Activated naive CD8-positive, alpha-beta T cell treated with anti-CD3 and anti-CD28 coated beads, Interleukin-2, amount 50 U/mL, for 24 hours (primary cell): ENCODE results near the gene HIVEP2.

Experiments used
- ATAC-seq: fragments of 150-1000 bp; cut with Tn5 transposase; one replicate; pipeline ENCODE4 v1.10.0; 2021
- DNase-seq: peaks from one replicate; pipeline ENCODE4 v3.0.0; 2021
- H3K27ac Mint-ChIP-seq: one replicate; pipeline ENCODE4 v1.8.0; 2021; ENCODE audit warnings: mild to moderate bottlenecking, mixed read lengths
- H3K27me3 Mint-ChIP-seq: one replicate; pipeline ENCODE4 v1.8.0; 2021; ENCODE audit warnings: mixed read lengths
- H3K36me3 Mint-ChIP-seq: one replicate; pipeline ENCODE4 v1.8.0; 2021; ENCODE audit warnings: low read depth, mixed read lengths
- H3K4me1 Mint-ChIP-seq: one replicate; pipeline ENCODE4 v1.8.0; 2021; ENCODE audit warnings: mixed read lengths
- H3K4me3 Mint-ChIP-seq: one replicate; pipeline ENCODE4 v1.8.0; 2021; ENCODE audit warnings: mild to moderate bottlenecking, moderate library complexity, mixed read lengths
- H3K9me3 Mint-ChIP-seq: one replicate; pipeline ENCODE4 v1.8.0; 2021; ENCODE audit warnings: mixed read lengths

The HIVEP2 gene

GRCh38 chr6:142738035-142738396 lies 207.0 kb downstream of the HIVEP2 start:
- Mint-ChIP-seq H3K36me3 (no peaks in the 10 kb centered on the region), H3K27me3 (no peaks in the 10 kb centered on the region), H3K27ac (no peak overlapping the region), H3K4me1 (no peaks in the 10 kb centered on the region), H3K9me3 (no peaks in the 10 kb centered on the region), H3K4me3 (no peak overlapping the region)
- DNase-seq, result no peak
- no peak for ATAC-seq

DNA sequence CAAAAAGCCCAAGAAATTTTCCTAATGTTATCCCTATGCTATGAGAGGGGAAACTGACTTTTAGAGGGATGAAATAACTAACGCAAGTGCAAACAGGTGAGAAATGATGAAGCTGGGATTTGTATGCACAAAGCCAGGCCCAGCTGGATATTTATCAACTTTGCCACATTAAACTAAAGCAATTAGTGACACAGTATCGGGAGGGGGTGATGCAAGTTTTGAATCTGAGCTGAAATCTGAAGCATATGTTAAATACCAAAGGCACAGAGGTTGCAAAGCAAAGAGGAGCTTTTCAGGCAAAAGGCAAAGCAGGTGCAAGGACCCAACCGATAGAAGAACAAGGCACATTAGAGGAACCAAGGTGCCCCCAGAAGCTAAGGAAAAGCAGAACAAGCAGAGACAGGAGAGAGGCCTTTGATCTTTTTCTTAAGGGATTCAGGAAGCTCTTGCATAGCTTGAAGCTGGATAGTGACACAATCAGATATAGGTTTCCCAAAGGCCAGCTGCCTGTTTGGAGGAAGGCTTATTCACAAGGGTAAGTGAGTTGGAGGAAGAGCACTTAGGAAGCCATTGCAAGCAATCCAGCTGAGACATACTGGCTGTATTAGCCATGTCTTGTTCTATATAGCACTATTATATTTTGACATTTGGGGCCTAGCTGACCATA lies 207.5 kb downstream of the HIVEP2 start:
- H3K27ac Mint-ChIP-seq, result no peak overlapping the region
- no peaks in the 10 kb centered on the region for H3K4me1 Mint-ChIP-seq
- no peaks in the 10 kb centered on the region for H3K36me3 Mint-ChIP-seq
- no peak overlapping the region for H3K4me3 Mint-ChIP-seq
- H3K27me3 Mint-ChIP-seq, result no peaks in the 10 kb centered on the region
- DNase-seq (no peak), ATAC-seq (no peak)
- no peaks in the 10 kb centered on the region for H3K9me3 Mint-ChIP-seq

GRCh38 chr6:142735204-142735603 lies 209.8 kb downstream of the HIVEP2 start:
- H3K9me3 Mint-ChIP-seq, result no peaks in the 10 kb centered on the region
- H3K27me3 Mint-ChIP-seq, result no peaks in the 10 kb centered on the region
- ATAC-seq (no peak), DNase-seq (no peak)
- H3K4me3 Mint-ChIP-seq, result no peak overlapping the region
- peaks cover 2% of the 10 kb centered on the region for H3K4me1 Mint-ChIP-seq
- H3K27ac Mint-ChIP-seq, result no peak overlapping the region
- H3K36me3 Mint-ChIP-seq, result no peaks in the 10 kb centered on the region

DNA sequence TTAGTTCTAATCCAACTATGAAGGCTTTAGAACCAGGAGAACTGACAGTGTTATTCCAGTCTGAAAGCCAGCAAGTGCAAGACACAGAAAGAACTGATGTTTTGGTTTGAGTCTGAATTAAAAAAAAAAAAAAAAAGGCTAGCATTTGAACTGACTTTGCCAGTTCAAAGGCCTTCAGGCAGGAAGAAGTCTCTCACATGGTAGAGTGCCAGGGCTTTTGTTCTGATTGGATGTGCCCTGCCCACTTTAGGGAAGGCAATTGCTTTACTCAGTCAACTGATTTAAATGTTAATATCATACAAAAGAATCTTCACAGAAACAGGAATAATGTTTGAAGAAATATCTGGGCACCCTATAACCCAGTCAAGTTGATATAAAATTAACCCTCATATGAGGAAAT lies 212.2 kb downstream of the HIVEP2 start:
- Mint-ChIP-seq H3K4me1 (peaks cover 19% of the 10 kb centered on the region), H3K27ac (no peak overlapping the region), H3K27me3 (no peaks in the 10 kb centered on the region), H3K36me3 (no peaks in the 10 kb centered on the region), H3K4me3 (no peak overlapping the region), H3K9me3 (no peaks in the 10 kb centered on the region)
- DNase-seq (no peak), ATAC-seq (no peak)

DNA sequence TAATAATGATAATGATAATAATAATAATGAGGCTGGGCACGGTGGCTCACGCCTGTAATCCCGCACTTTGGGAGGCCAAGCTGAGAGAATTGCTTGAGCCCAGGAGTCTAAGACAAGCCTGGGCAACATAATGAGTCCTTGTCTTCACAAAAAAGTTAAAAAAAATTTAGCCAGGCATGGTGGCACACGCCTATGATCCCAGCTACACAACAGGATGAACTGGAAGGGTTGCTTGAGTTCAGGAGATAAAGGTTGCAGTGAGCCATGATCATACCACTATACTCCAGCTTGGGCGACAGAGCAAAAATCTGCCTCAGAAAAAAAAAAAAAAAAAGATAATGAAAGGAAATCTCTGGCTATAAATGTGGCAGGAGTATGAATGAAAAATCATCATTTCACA lies 213.4 kb downstream of the HIVEP2 start:
- no peak overlapping the region for H3K27ac Mint-ChIP-seq
- peaks cover 19% of the 10 kb centered on the region for H3K4me1 Mint-ChIP-seq
- no peak for ATAC-seq
- H3K4me3 Mint-ChIP-seq, result no peak overlapping the region
- no peaks in the 10 kb centered on the region for H3K27me3 Mint-ChIP-seq
- DNase-seq, result no peak
- no peaks in the 10 kb centered on the region for H3K36me3 Mint-ChIP-seq
- H3K9me3 Mint-ChIP-seq, result no peaks in the 10 kb centered on the region

GRCh38 chr6:142729618-142730017 lies 215.4 kb downstream of the HIVEP2 start:
- Mint-ChIP-seq H3K9me3 (no peaks in the 10 kb centered on the region), H3K36me3 (no peaks in the 10 kb centered on the region), H3K4me1 (peaks cover 19% of the 10 kb centered on the region), H3K4me3 (no peak overlapping the region), H3K27ac (no peak overlapping the region), H3K27me3 (no peaks in the 10 kb centered on the region)
- no peak for DNase-seq
- no peak for ATAC-seq

GRCh38 chr6:142728910-142729481 lies 216.0 kb downstream of the HIVEP2 start:
- no peak for ATAC-seq
- no peak for DNase-seq
- Mint-ChIP-seq H3K4me3 (peak overlapping the region; percentile 28), H3K36me3 (no peaks in the 10 kb centered on the region), H3K27me3 (no peaks in the 10 kb centered on the region), H3K4me1 (peaks cover 19% of the 10 kb centered on the region), H3K27ac (no peak overlapping the region), H3K9me3 (no peaks in the 10 kb centered on the region)

GRCh38 chr6:142728364-142728763 lies 216.6 kb downstream of the HIVEP2 start:
- DNase-seq (no peak), ATAC-seq (no peak)
- Mint-ChIP-seq H3K36me3 (no peaks in the 10 kb centered on the region), H3K27ac (no peak overlapping the region), H3K4me3 (no peak overlapping the region), H3K9me3 (no peaks in the 10 kb centered on the region), H3K27me3 (no peaks in the 10 kb centered on the region), H3K4me1 (peaks cover 19% of the 10 kb centered on the region)

- no peak for DNase-seq
- H3K27me3 Mint-ChIP-seq, result no peaks in the 10 kb centered on the region
- H3K27ac Mint-ChIP-seq, result no peak overlapping the region
- ATAC-seq, result no peak
- H3K4me3 Mint-ChIP-seq, result no peak overlapping the region
- no peaks in the 10 kb centered on the region for H3K9me3 Mint-ChIP-seq
- peaks cover 19% of the 10 kb centered on the region for H3K4me1 Mint-ChIP-seq
- no peaks in the 10 kb centered on the region for H3K36me3 Mint-ChIP-seq
Measured at GRCh38 chr6:142726616-142727015, 218.4 kb downstream of the HIVEP2 start.

DNA sequence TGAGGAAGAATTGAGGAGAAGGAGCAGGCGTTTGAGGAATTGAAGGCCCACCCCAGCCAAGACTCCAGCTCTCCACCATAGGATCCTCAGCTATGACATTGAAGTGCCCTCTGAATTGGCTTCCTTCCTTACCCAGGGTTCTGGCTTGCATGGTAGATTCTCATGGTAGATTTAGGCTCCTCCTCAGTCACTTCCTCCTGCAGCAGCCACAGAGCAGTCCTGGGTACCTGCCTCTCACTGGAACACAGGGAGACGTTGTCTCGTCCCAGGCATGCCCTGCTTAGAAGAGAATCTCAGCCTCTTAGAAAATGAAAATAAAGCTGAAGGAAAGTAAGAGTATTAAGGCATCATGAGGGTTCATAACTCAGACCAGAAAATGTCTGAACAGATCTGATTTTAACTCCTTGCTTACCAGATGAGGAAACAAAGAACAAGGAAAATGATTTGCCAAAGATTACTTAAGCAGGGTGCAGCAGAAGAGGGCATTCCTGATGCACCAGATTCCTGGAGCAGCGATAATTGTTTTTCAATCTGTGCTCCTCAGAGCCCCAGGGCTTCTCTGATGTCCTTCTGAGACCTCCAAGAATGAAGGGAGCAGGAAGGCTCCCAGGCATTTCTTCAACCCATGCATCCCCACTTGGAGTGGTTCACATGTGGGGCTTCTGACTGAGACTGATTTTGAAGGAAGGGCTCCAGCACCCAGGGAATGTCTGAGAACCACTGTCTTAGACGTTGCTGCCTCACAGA lies 219.8 kb downstream of the HIVEP2 start:
- no peak for DNase-seq
- Mint-ChIP-seq H3K27me3 (no peaks in the 10 kb centered on the region), H3K4me3 (no peak overlapping the region), H3K4me1 (peaks cover 24% of the 10 kb centered on the region), H3K9me3 (no peaks in the 10 kb centered on the region), H3K27ac (no peak overlapping the region), H3K36me3 (no peaks in the 10 kb centered on the region)
- ATAC-seq, result no peak

GRCh38 chr6:142722841-142723240 lies 222.1 kb downstream of the HIVEP2 start:
- no peak for DNase-seq
- H3K4me3 Mint-ChIP-seq, result no peak overlapping the region
- no peaks in the 10 kb centered on the region for H3K27me3 Mint-ChIP-seq
- H3K36me3 Mint-ChIP-seq, result peaks cover 3% of the 10 kb centered on the region
- H3K27ac Mint-ChIP-seq, result no peak overlapping the region
- H3K9me3 Mint-ChIP-seq, result peaks cover 17% of the 10 kb centered on the region
- H3K4me1 Mint-ChIP-seq, result peaks cover 7% of the 10 kb centered on the region
- no peak for ATAC-seq

DNA sequence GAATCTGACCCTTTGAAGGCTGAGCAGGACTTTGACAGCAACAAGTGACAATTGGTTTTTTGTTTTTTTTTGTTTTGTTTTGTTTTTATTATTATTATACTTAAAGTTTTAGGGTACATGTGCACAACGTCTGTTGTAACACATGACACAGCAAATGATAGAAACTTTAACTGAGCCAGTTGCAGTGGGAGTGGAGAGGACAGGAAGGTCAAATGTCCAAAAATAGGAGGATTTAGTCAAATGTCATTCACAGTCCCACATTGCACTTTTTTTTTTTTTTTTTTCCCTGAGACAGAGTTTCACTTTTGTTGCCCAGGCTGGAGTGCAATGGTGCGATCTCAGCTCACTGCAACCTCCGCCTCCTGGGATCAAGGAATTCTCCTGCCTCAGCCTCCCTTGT lies 223.0 kb downstream of the HIVEP2 start:
- DNase-seq, result no peak
- Mint-ChIP-seq H3K9me3 (peaks cover 21% of the 10 kb centered on the region), H3K4me3 (no peak overlapping the region), H3K27ac (no peak overlapping the region), H3K27me3 (no peaks in the 10 kb centered on the region), H3K4me1 (peaks cover 7% of the 10 kb centered on the region), H3K36me3 (peaks cover 3% of the 10 kb centered on the region)
- no peak for ATAC-seq

- ATAC-seq, result no peak
- no peak overlapping the region for H3K27ac Mint-ChIP-seq
- peaks cover 3% of the 10 kb centered on the region for H3K36me3 Mint-ChIP-seq
- peaks cover 7% of the 10 kb centered on the region for H3K4me1 Mint-ChIP-seq
- H3K27me3 Mint-ChIP-seq, result no peaks in the 10 kb centered on the region
- no peak for DNase-seq
- H3K9me3 Mint-ChIP-seq, result peaks cover 21% of the 10 kb centered on the region
- no peak overlapping the region for H3K4me3 Mint-ChIP-seq
Measured at GRCh38 chr6:142721215-142721920, 223.6 kb downstream of the HIVEP2 start.

DNA sequence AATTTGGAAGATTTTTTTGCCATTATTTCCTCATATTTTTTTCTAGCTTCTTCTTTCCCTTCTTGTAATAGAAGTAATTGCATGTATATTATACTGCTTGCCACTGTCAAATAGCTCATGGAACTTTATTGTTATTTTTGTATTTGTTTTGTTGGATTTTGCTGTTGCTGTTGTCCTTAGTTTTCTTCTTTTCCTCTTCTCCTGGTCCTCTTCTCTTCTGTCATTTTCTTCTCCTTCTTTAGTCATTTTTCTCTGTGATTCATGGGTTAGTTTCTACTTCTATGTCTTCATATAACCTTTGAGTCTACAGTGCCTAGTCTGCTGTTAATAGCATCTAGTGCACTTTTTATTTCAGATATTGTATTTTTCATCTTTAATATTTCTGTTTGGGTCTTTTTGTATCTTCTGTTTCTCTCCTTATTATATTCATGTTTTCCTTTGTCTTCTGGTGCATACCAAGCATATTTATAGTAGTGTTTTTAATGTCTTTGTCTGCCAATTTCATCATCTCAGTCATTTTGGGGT lies 226.2 kb downstream of the HIVEP2 start:
- DNase-seq (no peak), ATAC-seq (no peak)
- Mint-ChIP-seq H3K4me3 (no peak overlapping the region), H3K36me3 (peaks cover 3% of the 10 kb centered on the region), H3K27ac (no peak overlapping the region), H3K4me1 (peaks cover 10% of the 10 kb centered on the region), H3K9me3 (peaks cover 21% of the 10 kb centered on the region), H3K27me3 (no peaks in the 10 kb centered on the region)

- ATAC-seq (no peak), DNase-seq (no peak)
- Mint-ChIP-seq H3K27ac (no peak overlapping the region), H3K4me3 (no peak overlapping the region), H3K36me3 (peaks cover 3% of the 10 kb centered on the region), H3K27me3 (no peaks in the 10 kb centered on the region), H3K4me1 (peaks cover 5% of the 10 kb centered on the region), H3K9me3 (peaks cover 25% of the 10 kb centered on the region)
Measured at GRCh38 chr6:142716097-142716496, 228.9 kb downstream of the HIVEP2 start.
